K562 (cell line): Measurements from ENCODE around the gene PATJ. TPM values are rescaled to one million over a fixed set of nuclear protein-coding genes. Genes with fewer than 3 reads are reported as not detected.

Experiments used
- DMBX1 ChIP-seq: fragments of 250-450 bp; sonication (Bioruptor Pico); IDR thresholded peaks from 2 replicates; pipeline ENCODE4 v1.8.0; 2022; ENCODE audit warnings: inconsistent platforms, mild to moderate bottlenecking, moderate library complexity, borderline replicate concordance
- POLR2AphosphoS5 ChIP-seq: IDR thresholded peaks from 2 replicates; pipeline ENCODE4 v1.6.1; 2011; ENCODE audit warnings: mild to moderate bottlenecking, low read depth, low read length, moderate library complexity; ENCODE audit not compliant: control insufficient read depth, insufficient read depth
- TEAD2 ChIP-seq: fragments of 450-650 bp; IDR thresholded peaks from 2 replicates; pipeline ENCODE4 v1.6.1; 2016; ENCODE audit warnings: missing genetic modification characterization, control low read depth, missing compliant biosample characterization
- polyA plus RNA-seq, 8 experiments: library from polyadenylated mRNA; depleted of rRNA in 4 of 8; stranded (reverse) in 5 of 8; unstranded in 3 of 8; fragments of >200 nt; fragmentation: Nextera tagmentation in 2 of 8; fragmentation: Illumina TruSeq in 1 of 8; extraction: Ambion mirVana in 2 of 8; extraction: Trizol in 1 of 8; gene quantifications; 2 replicates each; pipeline versions ENCODE4 v1.2.1 to v1.2.3, GENCODE V29; 2011 to 2014; ENCODE audit warnings: inconsistent platforms in 1 of 8, missing spikeins in 1 of 8
- total RNA-seq, 7 experiments: library from RNA; depleted of rRNA in 6 of 7; stranded (reverse); fragments of >200 nt in 6 of 7; fragmentation: Illumina TruSeq in 2 of 7; extraction: Trizol in 2 of 7; gene quantifications; 2 replicates each; pipeline versions ENCODE4 v1.2.1 to v1.2.3, GENCODE V29; 2011 to 2021; ENCODE audit warnings: low replicate concordance in 1 of 7
- TF ChIP-seq, protein P1 (sequence below), 2 experiments: fragments of 450-650 bp; formaldehyde crosslinking in 1 of 2; IDR thresholded peaks; 2 replicates each; pipeline versions ENCODE4 v1.4.0 to v1.6.1; 2014 to 2020; ENCODE audit warnings: mild to moderate bottlenecking in 2 of 2, borderline replicate concordance in 1 of 2, low read depth in 1 of 2

The PATJ gene
- total and polyA plus RNA-seq, 9 of the 15 experiments (the other 6 are each of a cell fraction or from before 2014, with no cell fraction given), result 0.22 TPM; not detected in 8

DNA sequence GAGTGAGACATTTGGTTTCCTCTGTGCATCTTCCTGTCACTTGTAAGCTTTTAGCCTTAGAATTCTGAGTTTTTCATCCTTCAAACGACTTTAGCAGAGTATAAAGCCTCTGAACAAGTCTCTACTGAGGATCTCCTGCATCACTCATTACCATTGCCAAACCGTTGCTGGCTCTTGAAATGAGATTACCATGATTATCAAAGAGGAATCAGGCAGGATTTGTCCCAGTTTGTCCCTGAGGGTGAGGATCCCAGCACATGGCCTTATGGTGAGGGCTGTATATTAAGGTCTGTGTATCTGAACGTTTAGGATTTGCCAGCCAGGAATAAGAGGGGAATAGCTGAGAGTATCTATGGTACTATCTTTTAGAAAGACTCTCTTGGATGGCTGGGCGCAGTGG is 282.9 kb downstream of the PATJ start (continued):
- TF ChIP-seq, protein P1, sequence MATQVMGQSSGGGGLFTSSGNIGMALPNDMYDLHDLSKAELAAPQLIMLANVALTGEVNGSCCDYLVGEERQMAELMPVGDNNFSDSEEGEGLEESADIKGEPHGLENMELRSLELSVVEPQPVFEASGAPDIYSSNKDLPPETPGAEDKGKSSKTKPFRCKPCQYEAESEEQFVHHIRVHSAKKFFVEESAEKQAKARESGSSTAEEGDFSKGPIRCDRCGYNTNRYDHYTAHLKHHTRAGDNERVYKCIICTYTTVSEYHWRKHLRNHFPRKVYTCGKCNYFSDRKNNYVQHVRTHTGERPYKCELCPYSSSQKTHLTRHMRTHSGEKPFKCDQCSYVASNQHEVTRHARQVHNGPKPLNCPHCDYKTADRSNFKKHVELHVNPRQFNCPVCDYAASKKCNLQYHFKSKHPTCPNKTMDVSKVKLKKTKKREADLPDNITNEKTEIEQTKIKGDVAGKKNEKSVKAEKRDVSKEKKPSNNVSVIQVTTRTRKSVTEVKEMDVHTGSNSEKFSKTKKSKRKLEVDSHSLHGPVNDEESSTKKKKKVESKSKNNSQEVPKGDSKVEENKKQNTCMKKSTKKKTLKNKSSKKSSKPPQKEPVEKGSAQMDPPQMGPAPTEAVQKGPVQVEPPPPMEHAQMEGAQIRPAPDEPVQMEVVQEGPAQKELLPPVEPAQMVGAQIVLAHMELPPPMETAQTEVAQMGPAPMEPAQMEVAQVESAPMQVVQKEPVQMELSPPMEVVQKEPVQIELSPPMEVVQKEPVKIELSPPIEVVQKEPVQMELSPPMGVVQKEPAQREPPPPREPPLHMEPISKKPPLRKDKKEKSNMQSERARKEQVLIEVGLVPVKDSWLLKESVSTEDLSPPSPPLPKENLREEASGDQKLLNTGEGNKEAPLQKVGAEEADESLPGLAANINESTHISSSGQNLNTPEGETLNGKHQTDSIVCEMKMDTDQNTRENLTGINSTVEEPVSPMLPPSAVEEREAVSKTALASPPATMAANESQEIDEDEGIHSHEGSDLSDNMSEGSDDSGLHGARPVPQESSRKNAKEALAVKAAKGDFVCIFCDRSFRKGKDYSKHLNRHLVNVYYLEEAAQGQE (IDR thresholded peaks at IDR 0.05; ENCODE audit: borderline replicate concordance), result no peak
- TF ChIP-seq, protein P1 (CRISPR knock-in tag; IDR thresholded peaks at IDR 0.05; ENCODE audit: low read depth), result no peak
- no peak for TF ChIP-seq DMBX1 (CRISPR knock-in tag)
- no peak for TF ChIP-seq POLR2AphosphoS5
- no peak for TF ChIP-seq TEAD2 (tag)
